GM21367 (cell line): Measurements from ENCODE around the gene WNT9B.

Experiments used
- ATAC-seq: cut with Tn5 transposase; IDR thresholded peaks from one replicate; pipeline ENCODE4 v1.9.1; 2021; ENCODE audit not compliant: unreplicated experiment

WNT9B gene

GRCh38 chr17:46879101-46879500, 27.7 kb downstream of the WNT9B start:
- no peak for ATAC-seq

- no peak for ATAC-seq
Observed at GRCh38 chr17:46881015-46881414, 29.6 kb downstream of the WNT9B start.

- no peak for ATAC-seq
Observed at GRCh38 chr17:46882666-46883065, 31.3 kb downstream of the WNT9B start.

- no peak for ATAC-seq
Observed at GRCh38 chr17:46883871-46884520, 32.6 kb downstream of the WNT9B start.

GRCh38 chr17:46884552-46884951, 33.2 kb downstream of the WNT9B start:
- ATAC-seq = no peak

GRCh38 chr17:46885415-46886309, 34.3 kb downstream of the WNT9B start:
- ATAC-seq = no peak

DNA sequence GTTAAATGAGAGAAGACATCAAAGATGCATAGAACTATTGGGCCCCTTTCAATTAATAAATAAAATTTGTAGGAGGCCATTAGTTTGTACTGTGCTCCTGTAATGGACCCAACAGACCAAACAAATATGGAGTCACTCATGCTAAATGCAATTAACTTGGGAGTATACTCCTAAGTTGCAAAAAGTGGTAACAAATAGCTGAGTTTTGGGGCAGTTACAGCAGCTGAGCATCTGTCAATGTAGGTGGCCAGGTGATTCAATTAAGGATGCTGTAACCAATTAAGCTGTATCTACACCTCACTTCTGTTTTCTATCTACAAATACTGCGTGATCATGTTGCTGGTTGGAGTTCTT, 34.9 kb downstream of the WNT9B start:
- no peak for ATAC-seq

DNA sequence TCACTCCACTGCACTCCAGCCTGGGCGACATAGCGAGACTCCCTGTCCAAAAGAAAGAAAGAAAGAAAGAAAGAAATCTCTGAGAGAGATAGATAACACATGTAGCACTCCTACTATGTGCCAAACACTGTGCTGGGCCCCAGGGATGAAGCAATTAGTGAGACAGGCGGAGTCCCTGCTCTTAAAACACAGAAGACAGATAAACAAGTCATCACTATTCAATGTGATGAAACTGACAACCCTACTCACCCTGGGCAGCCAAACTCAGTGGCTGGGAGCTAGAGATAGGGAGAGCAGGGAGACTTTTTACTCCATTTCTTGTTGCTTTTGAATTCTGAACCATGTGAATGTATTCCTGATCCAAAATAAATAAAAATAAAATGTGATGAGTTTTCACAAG, 36.3 kb downstream of the WNT9B start:
- no peak for ATAC-seq

DNA sequence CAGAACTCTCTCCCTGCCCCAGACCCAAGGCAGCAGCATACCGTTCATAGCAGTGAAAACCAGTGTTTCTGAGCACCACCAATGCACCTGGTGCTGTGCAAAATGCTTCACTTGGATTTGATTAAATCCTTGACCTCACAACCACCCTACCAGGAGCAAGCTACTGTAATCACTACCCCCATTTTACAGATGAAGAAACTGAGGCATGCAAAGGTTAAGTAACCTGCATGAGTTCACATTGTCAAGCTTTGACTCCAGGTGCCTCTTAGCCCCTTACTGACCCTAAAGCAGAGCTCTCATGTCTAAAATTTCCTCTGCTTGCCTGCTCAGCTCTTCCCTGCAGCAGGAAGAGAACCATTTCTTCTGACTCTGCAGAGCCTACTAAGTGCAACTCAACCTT, 37.3 kb downstream of the WNT9B start:
- no peak for ATAC-seq

- no peak for ATAC-seq
Observed at GRCh38 chr17:46889519-46889918, 38.1 kb downstream of the WNT9B start.

DNA sequence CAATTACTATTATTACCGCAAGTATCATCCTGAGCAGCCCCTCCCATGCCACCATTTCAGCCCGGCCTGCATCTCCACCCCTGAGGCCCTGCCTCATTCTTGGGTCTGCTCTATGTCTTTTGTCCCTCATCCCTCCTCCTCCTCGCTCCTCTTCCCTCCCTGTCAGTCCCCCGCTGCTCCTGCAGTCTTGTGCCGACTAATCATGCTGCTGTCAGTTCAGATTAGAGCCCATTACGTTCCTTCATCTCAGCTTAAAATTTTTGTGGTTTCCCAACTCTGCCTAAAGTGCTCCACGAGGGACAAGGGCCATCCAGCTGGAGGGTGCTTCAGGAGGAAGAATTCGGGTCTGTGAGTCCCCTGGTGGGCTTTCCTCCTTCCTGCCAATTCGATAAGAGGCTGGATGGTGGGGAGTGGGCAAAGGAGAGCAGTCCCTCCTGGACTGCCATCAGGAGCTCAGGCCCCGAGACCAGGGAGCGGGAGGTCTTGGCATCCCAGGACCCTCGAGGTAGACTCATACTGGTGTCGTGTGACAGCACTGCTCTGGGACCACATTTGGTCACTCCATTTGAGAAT, 38.7 kb downstream of the WNT9B start:
- no peak for ATAC-seq

- no peak for ATAC-seq
Observed at GRCh38 chr17:46890638-46891037, 39.3 kb downstream of the WNT9B start.

- no peak for ATAC-seq
Observed at GRCh38 chr17:46892192-46892703, 40.9 kb downstream of the WNT9B start.

DNA sequence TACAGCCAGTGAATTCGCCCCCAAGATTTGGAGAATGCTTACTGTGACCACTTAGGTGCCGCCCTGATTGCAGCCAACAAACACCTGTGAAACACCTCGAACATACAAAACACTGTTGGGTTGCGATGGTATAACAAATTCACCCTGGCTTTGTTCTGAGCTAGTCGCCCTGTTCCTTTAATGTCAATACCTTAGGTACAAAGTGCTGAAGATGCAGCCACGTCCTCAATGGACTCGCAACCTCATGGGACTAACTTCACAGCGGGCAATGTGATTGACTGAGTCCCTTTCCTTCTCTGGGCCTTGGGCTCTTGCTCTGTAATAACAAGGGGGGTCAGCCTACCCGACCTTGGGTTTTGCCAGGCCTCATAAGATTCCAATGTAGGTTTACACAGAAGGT, 42.6 kb downstream of the WNT9B start:
- ATAC-seq = no peak

- ATAC-seq = no peak
Observed at GRCh38 chr17:46894476-46895151, 43.2 kb downstream of the WNT9B start.

DNA sequence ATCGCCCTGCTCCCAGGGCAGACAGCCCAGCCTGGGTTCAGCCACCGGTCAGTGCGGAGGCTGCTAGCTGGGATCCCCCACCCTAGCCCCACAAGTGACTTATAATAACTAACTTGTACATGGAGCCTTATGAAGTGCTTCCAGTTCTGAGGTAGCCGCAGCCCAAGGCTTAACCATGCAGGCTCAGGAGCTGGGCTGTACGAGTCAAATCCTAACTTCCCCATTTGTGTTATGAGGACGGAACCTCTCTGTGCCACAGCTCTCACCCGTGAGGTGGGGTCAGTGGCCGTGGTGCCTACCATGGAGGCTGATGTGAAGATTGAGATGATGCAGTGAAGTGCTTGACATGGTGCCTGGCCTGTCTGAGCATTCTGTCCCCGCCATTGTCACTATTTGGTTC, 43.8 kb downstream of the WNT9B start:
- no peak for ATAC-seq

DNA sequence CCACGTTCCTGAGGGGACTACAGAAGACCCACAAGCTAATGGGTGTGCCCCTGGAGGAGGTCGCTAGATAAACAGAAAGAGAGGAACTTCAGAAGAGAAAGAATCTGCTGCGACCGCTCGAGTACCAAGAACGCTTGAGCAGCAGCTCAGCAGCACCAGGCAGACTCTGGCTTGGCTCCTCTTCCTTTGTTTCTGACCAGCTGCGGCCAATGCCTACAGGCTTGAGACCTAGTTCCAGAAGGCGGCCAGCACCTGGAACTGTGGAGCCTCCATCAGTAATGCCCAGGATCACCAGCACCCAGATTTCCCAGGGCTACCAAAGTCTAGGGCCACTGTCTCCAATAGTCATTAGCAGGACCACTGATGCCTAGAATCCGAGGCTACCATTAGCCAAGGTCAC, 45.6 kb downstream of the WNT9B start:
- no peak for ATAC-seq

DNA sequence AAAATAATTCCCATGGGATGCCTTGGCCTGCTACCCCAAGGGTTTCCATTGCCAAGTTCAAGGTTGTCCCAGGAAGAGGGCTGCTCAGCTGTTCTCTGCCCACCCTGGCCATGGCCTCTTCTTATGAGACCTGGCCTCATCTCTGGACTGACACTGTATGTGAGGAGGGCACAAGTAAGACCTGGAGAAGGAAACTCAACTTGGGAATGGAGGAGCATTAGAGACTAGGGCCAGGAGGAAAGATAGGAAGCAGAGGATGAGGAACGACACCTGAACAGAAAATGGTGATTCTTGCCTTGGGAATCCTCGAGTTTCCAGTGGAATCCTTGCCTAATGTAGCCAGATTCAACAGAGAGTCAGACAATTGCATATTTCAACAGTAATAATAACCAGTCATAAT, 47.0 kb downstream of the WNT9B start:
- ATAC-seq = no peak

DNA sequence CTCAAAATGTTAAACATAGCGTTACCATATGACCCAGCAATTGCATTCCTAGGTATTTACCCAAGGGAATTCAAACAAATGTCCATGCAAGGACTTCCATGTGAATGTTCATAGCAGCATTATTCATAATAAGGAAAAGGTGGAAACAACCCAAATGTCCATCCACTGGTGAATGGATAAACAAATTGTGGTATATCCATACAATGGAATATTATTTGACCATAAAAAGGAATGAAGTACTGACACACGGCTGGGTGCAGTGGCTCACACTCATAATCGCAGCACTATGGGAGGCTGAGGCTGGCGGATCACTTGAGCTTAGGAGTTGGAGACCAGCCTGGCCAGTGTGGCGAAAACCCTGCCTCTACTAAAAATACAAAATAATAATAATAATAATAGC, 47.5 kb downstream of the WNT9B start:
- no peak for ATAC-seq

GRCh38 chr17:46901291-46901690, 49.9 kb downstream of the WNT9B start:
- ATAC-seq = no peak
